NB4 (cell line): ENCODE results near the gene DGCR8.

Experiments used
- DNase-seq: peaks from one replicate; pipeline ENCODE4 v3.0.0; 2010; ENCODE audit warnings: low read depth
- H3K4me3 ChIP-seq: one replicate; pipeline ENCODE4 v1.5.1; 2011; ENCODE audit warnings: mild to moderate bottlenecking, low read depth, low read length, moderate library complexity
- MYC ChIP-seq: IDR thresholded peaks from 2 replicates; pipeline ENCODE4 v1.6.1; 2011; ENCODE audit warnings: low read depth, low read length
- POLR2A ChIP-seq: IDR thresholded peaks from 2 replicates; pipeline ENCODE4 v1.6.1; 2011; ENCODE audit warnings: mild to moderate bottlenecking; ENCODE audit not compliant: insufficient read length; ENCODE audit errors: extremely low read depth
- TF ChIP-seq, protein P1 (sequence below): IDR thresholded peaks from 2 replicates; pipeline ENCODE4 v1.6.1; 2011; ENCODE audit warnings: low read depth, low read length
- TF ChIP-seq, protein P2 (sequence below): IDR thresholded peaks from one replicate; pipeline ENCODE4 v1.5.1; 2012; ENCODE audit warnings: low read depth, low read length

The DGCR8 gene

DNA sequence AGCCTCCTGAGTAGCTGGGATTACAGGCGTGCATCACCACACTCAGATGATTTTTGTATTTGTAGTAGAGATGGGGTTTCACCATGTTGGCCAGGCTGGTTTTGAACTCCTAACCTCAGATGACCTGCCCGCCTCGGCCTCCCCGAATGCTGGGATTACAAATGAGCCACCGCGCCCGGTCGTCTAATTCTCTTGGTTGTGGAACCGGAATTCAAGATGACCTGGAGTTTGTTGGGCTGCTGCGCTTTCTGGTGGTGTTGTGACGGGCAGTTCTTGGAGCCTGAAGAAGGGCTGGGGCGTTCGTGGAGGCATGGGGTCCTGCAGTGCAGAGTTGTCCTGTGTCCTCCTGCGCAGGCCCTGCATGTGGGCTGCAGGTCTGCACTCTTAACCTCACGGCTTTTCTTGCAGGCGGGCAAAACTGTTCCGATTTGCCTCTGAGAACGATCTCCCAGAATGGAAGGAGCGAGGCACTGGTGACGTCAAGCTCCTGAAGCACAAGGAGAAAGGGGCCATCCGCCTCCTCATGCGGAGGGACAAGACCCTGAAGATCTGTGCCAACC lies 41.9 kb downstream of the DGCR8 start:
- TF ChIP-seq MYC (no peak), POLR2A (no peak)
- TF ChIP-seq, protein P1, sequence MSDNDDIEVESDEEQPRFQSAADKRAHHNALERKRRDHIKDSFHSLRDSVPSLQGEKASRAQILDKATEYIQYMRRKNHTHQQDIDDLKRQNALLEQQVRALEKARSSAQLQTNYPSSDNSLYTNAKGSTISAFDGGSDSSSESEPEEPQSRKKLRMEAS: no peak
- TF ChIP-seq, protein P2, sequence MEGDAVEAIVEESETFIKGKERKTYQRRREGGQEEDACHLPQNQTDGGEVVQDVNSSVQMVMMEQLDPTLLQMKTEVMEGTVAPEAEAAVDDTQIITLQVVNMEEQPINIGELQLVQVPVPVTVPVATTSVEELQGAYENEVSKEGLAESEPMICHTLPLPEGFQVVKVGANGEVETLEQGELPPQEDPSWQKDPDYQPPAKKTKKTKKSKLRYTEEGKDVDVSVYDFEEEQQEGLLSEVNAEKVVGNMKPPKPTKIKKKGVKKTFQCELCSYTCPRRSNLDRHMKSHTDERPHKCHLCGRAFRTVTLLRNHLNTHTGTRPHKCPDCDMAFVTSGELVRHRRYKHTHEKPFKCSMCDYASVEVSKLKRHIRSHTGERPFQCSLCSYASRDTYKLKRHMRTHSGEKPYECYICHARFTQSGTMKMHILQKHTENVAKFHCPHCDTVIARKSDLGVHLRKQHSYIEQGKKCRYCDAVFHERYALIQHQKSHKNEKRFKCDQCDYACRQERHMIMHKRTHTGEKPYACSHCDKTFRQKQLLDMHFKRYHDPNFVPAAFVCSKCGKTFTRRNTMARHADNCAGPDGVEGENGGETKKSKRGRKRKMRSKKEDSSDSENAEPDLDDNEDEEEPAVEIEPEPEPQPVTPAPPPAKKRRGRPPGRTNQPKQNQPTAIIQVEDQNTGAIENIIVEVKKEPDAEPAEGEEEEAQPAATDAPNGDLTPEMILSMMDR: no peak
- H3K4me3 ChIP-seq: no peak overlapping the region
- DNase-seq: no peak

DNA sequence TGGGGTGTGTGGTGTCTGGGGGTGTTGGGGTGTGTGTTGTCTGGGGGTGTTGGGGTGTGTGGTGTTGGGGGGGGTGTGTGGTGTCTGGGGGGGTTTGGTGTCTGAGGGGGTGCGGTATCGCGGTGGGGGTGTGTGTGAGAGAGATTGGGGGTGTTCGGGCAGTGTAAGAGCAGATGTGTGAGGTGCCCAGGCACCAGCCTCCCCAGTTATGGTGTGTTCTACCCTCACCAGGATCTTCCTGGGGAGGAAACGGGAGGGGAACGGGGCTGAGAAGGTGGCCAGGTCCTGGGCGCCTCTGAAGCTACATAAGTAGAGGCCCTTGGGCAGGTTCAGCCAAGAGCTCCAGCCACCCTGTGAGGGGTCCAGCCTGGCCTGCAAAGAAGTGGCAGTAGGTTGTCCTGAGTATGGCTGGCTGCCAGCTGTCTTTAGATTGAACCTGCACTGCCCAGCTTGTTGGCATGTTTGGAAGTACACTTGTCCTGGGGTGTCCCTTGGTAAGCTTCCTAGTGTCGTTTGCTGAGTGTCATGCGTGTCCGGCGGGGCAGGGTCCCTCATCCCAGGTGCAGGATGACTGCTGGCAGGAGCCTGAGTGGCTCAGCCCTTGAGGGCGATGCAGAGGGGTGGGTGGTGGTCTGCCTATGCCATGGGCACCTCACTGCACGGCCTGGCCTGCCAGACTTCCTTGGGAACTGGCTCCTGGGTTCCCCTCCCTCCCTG lies 43.5 kb downstream of the DGCR8 start:
- DNase-seq: no peak
- TF ChIP-seq, protein P2: no peak
- TF ChIP-seq, protein P1: no peak
- TF ChIP-seq POLR2A (no peak), MYC (no peak)
- no peak overlapping the region for H3K4me3 ChIP-seq

DNA sequence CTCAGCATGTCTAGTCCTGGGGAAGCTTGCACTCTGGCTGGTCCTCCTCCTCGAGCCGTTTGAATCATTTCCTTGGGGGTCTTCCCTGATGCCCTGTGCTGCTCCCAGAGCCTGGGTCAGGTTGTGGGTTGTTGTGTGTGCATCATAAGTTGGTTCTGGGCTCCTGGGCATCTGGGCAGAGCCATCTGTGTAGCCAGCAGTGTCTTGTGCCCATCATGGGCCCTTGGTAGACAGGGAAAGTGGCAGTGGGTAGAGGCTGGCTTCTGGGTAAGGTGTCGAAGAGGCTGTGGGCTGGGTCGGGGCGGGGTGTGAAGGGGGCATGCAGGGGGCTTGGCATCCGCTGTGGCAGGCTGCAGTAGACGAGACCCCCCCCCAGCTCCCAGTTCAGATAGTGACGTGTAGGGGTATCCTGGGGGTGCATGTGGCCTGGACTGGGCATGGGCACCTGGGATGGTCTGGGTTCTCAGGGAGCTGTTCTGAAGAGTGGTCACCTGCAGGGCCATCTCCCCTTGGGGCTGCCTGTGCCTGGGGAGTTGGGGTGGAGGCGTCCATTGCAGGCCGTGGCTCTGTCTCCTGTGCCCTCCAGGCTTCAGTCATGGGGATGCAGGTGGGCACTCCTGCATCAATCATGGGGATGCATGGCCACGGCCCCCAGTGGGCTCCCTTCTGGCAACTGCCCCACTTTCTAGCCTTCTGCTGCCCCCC lies 44.2 kb downstream of the DGCR8 start:
- no peak for DNase-seq
- no peak overlapping the region for H3K4me3 ChIP-seq
- TF ChIP-seq, protein P1: no peak

DNA sequence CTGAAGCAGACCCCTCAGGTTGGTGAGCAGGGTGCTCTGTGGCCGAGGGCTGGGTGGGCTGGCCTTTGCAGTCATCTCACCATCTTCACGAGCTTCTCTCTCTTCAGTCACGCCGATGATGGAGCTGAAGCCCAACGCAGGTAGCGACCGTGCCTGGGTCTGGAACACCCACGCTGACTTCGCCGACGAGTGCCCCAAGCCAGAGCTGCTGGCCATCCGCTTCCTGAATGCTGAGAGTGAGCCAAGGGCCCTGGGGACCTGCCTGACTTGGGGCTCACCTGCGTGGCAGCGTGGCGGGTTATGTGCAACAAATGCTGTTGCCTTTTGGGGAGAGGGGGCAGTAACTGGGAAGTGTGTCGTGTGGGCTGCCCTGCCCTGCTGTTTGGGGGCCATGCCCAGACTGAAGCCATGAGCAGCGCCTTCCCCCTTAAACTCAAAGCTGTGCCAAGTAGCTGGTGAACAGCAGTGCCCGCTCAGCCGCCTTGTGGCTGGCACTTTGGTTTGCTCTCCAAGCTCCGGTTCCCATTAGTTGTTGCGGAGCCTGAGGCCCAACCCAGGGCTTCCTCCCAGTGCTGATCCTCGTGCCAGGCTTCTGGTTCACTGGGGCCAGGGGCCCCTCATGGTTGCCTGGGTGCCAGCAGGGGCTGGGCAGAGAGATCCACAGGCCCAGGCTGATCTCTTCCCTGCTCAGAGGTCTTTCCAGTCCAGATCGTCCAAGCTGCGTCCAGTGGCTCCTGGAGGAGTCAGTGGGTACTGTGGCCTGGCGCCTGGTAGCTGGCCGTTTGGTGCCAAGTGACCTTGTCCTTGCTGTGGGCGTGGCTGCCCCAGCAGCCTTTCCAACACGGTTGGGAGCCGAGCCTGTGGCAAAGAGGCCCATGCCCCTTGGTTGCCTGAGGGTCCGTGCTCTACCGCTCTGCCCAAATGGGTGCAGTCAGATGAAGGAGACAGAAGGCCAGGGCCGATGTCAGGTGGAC lies 45.4 kb downstream of the DGCR8 start:
- TF ChIP-seq, protein P1: no peak
- TF ChIP-seq MYC: no peak
- TF ChIP-seq POLR2A: no peak
- TF ChIP-seq, protein P2: no peak
- no peak overlapping the region for H3K4me3 ChIP-seq
- DNase-seq: no peak

DNA sequence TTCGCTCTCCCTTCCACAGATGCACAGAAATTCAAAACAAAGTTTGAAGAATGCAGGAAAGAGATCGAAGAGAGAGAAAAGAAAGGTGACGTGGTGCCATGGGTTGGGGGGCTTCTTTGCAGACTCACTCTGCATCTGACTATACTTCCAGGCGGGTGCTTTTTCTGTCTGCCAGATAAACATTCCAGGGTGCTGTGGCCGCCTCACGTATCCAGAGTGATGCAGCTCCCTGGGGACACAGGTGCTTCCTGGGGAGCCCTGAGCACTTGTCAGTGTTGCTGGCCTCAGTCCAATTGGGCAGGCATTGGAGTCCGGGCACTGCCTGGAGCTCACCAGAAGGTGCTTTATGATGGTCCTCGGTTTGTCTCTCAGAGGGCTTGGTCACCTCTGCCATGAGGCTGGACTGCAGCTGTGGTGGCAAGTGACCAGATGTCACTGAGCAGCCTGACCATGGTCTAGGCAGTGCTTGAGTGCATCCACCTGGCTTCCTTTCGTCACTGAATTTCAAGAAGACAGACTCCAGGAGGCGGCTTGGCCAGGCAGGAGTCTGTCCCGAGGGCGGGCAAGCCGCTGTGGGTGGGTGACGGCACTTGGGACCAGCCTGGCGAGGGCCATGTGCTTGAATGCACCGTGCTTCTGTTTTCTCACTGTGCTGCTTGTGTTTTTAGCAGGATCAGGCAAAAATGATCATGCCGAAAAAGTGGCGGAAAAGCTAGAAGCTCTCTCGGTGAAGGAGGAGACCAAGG lies 46.4 kb downstream of the DGCR8 start:
- H3K4me3 ChIP-seq: no peak overlapping the region
- DNase-seq: no peak
- TF ChIP-seq MYC (no peak), POLR2A (no peak)
- TF ChIP-seq, protein P2: no peak
- TF ChIP-seq, protein P1: no peak
